ENCODE results near the gene PDE6G. TPM values are rescaled to one million over a fixed set of nuclear protein-coding genes. Genes with fewer than 3 reads are reported as not detected.

The PDE6G gene
- total and polyA plus RNA-seq, 2 of the 4 experiments (the other 2 are of a cell fraction), result 2.7 TPM; not detected in 1

GRCh38 chr17:81603846-81604610, 52.3 kb downstream of the PDE6G start:
- Histone ChIP-seq H3K27me3 (ENCODE audit: control insufficient read depth, insufficient read depth, low read length) (no peaks in the 10 kb centered on the region), H3K9me1 (ENCODE audit: insufficient read depth, low read length) (peaks cover 3% of the 10 kb centered on the region; the same call in 1 of the 2 replicates), H3K36me3 (ENCODE audit: control insufficient read depth, insufficient read depth, low read length) (peaks cover 55% of the 10 kb centered on the region), H4K91ac (ENCODE audit: insufficient read depth, low read depth, low read length) (no peak overlapping the region), H2BK15ac (ENCODE audit: low read depth, low read length) (no peak overlapping the region), H3K27ac (ENCODE audit: insufficient read depth, low read length) (peak overlapping the region; percentile 13; the same call in 1 of the 2 replicates), H3K4me3 (ENCODE audit: insufficient read depth, low read depth, low read length) (no peak overlapping the region), H2AK5ac (ENCODE audit: low read depth, low read length) (no peak overlapping the region), H3K4me1 (ENCODE audit: control insufficient read depth, insufficient read depth, low read length) (peaks cover 9% of the 10 kb centered on the region), H3K56ac (ENCODE audit: extremely low read depth, insufficient read depth, low read length) (no peak overlapping the region), H3K4ac (ENCODE audit: low read depth, low read length) (no peak overlapping the region; the same call in 1 of the 2 replicates), H4K5ac (ENCODE audit: low read depth, low read length) (no peak overlapping the region), H3K23ac (ENCODE audit: low read depth, low read length) (peak overlapping the region; percentile 49; the same call in 1 of the 2 replicates), H4K8ac (ENCODE audit: low read depth in 2 of 2, low read length in 2 of 2) (peak overlapping the region in 1 of 2 experiments; percentile 39; a peak in 1 of 4 replicates), H2AFZ (replicated peaks; ENCODE audit: low read length, poor library complexity) (no peak overlapping the region), H2AK9ac (replicated peaks; ENCODE audit: low read depth, low read length, poor library complexity) (peak overlapping the region; percentile 57), H3K9me3 (ENCODE audit: control insufficient read depth, insufficient read depth, low read length) (no peaks in the 10 kb centered on the region), H4K20me1 (ENCODE audit: insufficient read depth, low read length) (peaks cover 45% of the 10 kb centered on the region), H2BK120ac (ENCODE audit: low read depth, low read length) (peak overlapping the region; percentile 21; the same call in 1 of the 2 replicates), H3K4me2 (ENCODE audit: low read depth, low read length) (no peak overlapping the region), H3K9ac (ENCODE audit: low read depth, low read length) (no peak overlapping the region), H3K18ac (ENCODE audit: low read depth, low read length) (no peak overlapping the region), H2BK20ac (ENCODE audit: low read depth, low read length) (peak overlapping the region; percentile 4; the same call in 1 of the 2 replicates), H3K14ac (replicated peaks; ENCODE audit: low read depth, low read length) (no peak overlapping the region; the same call in 1 of the 2 replicates), H2BK5ac (ENCODE audit: low read depth, low read length, poor library complexity, severe bottlenecking) (no peak overlapping the region), H3K79me1 (ENCODE audit: low read depth in 1 of 2, low read length in 2 of 2) (peaks cover 19 to 61% of the 10 kb centered on the region in 2 experiments)
- no peak for ATAC-seq (ENCODE audit: low read depth)
- intact Hi-C loops (cut with micrococcal nuclease), result no loop called here
- in situ Hi-C loops (cut with MboI; ENCODE audit: low sequenced_read_pairs), result no loop called here
- POLR2A ChIA-PET (ENCODE audit: unreplicated experiment), result no interaction called here
- 100% methylated on average over 1 of the region's 11 CpGs; no CpG with 5 or more reads in 1 of the 2 experiments for WGBS, 2 experiments (ENCODE audit: extremely low coverage in 2 of 2, insufficient read length in 1 of 2)
- dilution Hi-C loops (cut with HindIII; ENCODE audit: low sequenced_read_pairs, unreplicated experiment), result no loop called here
- TF ChIP-seq CHD1 (IDR thresholded peaks at IDR 0.05; ENCODE audit: low read depth, low read length) (no peak), CTCF (conservative IDR thresholded peaks at IDR 0.05; ENCODE audit: low read depth, low read length) (no peak), USF2 (IDR thresholded peaks at IDR 0.05; ENCODE audit: low read depth, low read length) (no peak), RAD21 (IDR thresholded peaks at IDR 0.05; ENCODE audit: low read length) (no peak), CEBPB (IDR thresholded peaks at IDR 0.05; ENCODE audit: low read depth, low read length) (no peak), BHLHE40 (IDR thresholded peaks at IDR 0.05; ENCODE audit: low read depth, low read length) (peak; percentile 79)
- no peak for DNase-seq
- CTCF ChIA-PET, result no interaction called here
- no TSS peak for BruUV-seq (replicated peaks)
